GM12878 (cell line): ENCODE results near the gene C11orf42. TPM values are rescaled to one million over a fixed set of nuclear protein-coding genes. Genes with fewer than 3 reads are reported as not detected.

Experiments
- ATAC-seq: fragments of 200-7000 bp; cut with Tn5 transposase; 3 replicates; pipeline ENCODE4 v1.9.1; 2020; ENCODE audit warnings: mild to moderate bottlenecking, moderate library complexity
- BruUV-seq: library from RNA; stranded (reverse); fragments of 400-500 nt; replicated peaks from 2 replicates; lab custom pipeline; 2021; lab: Mats Ljungman, UMichigan
- CTCF ChIA-PET: fragments of 300-600 bp; sonication (Branson Sonifier 250); formaldehyde crosslinking; extraction: SDS; loops from one replicate; lab custom pipeline; 2021; ENCODE audit warnings: inconsistent platforms; lab: Yijun Ruan, JAX
- POLR2A ChIA-PET: fragments of 350-600 bp; formaldehyde crosslinking; extraction: SDS; loops from one replicate; lab custom pipeline; 2021; ENCODE audit warnings: inconsistent platforms; lab: Charles Lee
- RAD21 ChIA-PET: fragments of 300-600 bp; sonication (Branson Sonifier 250); formaldehyde crosslinking; loops from one replicate; lab custom pipeline; 2023; ENCODE audit warnings: antibody characterized with exemption; ENCODE audit not compliant: unreplicated experiment; lab: Charles Lee
- SMC1A ChIA-PET: fragments of 300-600 bp; sonication (Branson Sonifier 250); formaldehyde crosslinking; loops from one replicate; lab custom pipeline; 2023; ENCODE audit not compliant: unreplicated experiment, uncharacterized antibody; lab: Charles Lee
- DNase-seq: peaks from one replicate; pipeline ENCODE4 v3.0.0-alpha.2; 2011; ENCODE audit warnings: low read depth, low spot score
- FAIRE-seq: peaks from 3 replicates; lab custom pipeline; 2011; peaks lifted over from hg19 to GRCh38; lab: Jason Lieb, UNC
- H2AFZ ChIP-seq: 2 replicates; pipeline ENCODE4 v1.6.0; 2011; ENCODE audit warnings: low read depth, low read length, control low read depth; ENCODE audit not compliant: control insufficient read depth
- H3K27ac ChIP-seq: 2 replicates; pipeline ENCODE4 v1.5.1; 2011; ENCODE audit warnings: control low read depth; ENCODE audit not compliant: control insufficient read depth, insufficient read depth
- H3K27me3 ChIP-seq, 2 experiments: replicated peaks in 1 of 2; 2 replicates each; pipeline versions ENCODE4 v1.6.0 to v1.6.1; 2011; ENCODE audit warnings: low read length in 1 of 2; ENCODE audit not compliant: control insufficient read depth in 2 of 2, insufficient read depth in 2 of 2
- H3K36me3 ChIP-seq, 2 experiments: 2 replicates each; pipeline ENCODE4 v1.5.1; 2011; ENCODE audit warnings: low read length in 1 of 2; ENCODE audit not compliant: control insufficient read depth in 2 of 2, insufficient read depth in 2 of 2
- H3K4me1 ChIP-seq: 2 replicates; pipeline ENCODE4 v1.6.1; 2011; ENCODE audit warnings: mild to moderate bottlenecking, low read length, moderate library complexity, mixed read lengths; ENCODE audit not compliant: control insufficient read depth, insufficient read depth
- H3K4me2 ChIP-seq: 2 replicates; pipeline ENCODE4 v1.6.0; 2011; ENCODE audit warnings: control low read depth; ENCODE audit not compliant: control insufficient read depth, insufficient read depth
- H3K4me3 ChIP-seq: fragments of 200-600 bp; sonication (generic); 2 replicates; pipeline ENCODE4 v1.5.1; 2016
- H3K79me2 ChIP-seq: 2 replicates; pipeline ENCODE4 v1.6.0; 2011; ENCODE audit warnings: low read length; ENCODE audit not compliant: control insufficient read depth, insufficient read depth
- H3K9ac ChIP-seq: 2 replicates; pipeline ENCODE4 v1.8.0; 2011; ENCODE audit warnings: low read length, control low read depth, mixed read lengths; ENCODE audit not compliant: control insufficient read depth, insufficient read depth
- H3K9me3 ChIP-seq: replicated peaks from 3 replicates; pipeline ENCODE4 v1.5.1; 2011; ENCODE audit warnings: mild to moderate bottlenecking, low read length; ENCODE audit not compliant: control insufficient read depth, insufficient read depth
- H4K20me1 ChIP-seq: 2 replicates; pipeline ENCODE4 v1.6.0; 2011; ENCODE audit not compliant: control insufficient read depth, insufficient read depth
- CHD2 ChIP-seq: IDR thresholded peaks from 2 replicates; pipeline ENCODE4 v1.6.1; 2011; ENCODE audit warnings: low read depth, low read length, improper control_type of control experiment, borderline replicate concordance
- CREB1 ChIP-seq: IDR thresholded peaks from 2 replicates; pipeline ENCODE4 v1.6.1; 2012; ENCODE audit warnings: low read depth, mild to moderate bottlenecking, inconsistent platforms
- EGR1 ChIP-seq, 2 experiments: IDR thresholded peaks; 1 replicate in 1 of 2; 2 replicates in 1 of 2; pipeline ENCODE4 v1.6.1; 2011 to 2012; ENCODE audit warnings: low read depth in 2 of 2, low read length in 2 of 2, borderline replicate concordance in 1 of 2, mild to moderate bottlenecking in 1 of 2, moderate library complexity in 1 of 2
- GATAD2B ChIP-seq: fragments of 450-650 bp; conservative IDR thresholded peaks from 2 replicates; pipeline ENCODE4 v1.6.1; 2017; ENCODE audit warnings: low read depth, mild to moderate bottlenecking, moderate library complexity
- IKZF2 ChIP-seq, 2 experiments: fragments of 450-650 bp; IDR thresholded peaks; 2 replicates each; pipeline ENCODE4 v1.6.1; 2017; ENCODE audit warnings: mild to moderate bottlenecking in 2 of 2, moderate library complexity in 2 of 2
- IRF4 ChIP-seq: IDR thresholded peaks from 2 replicates; pipeline ENCODE4 v1.6.1; 2011; ENCODE audit warnings: low read depth, low read length
- PAX5 ChIP-seq: IDR thresholded peaks from 2 replicates; pipeline ENCODE4 v1.6.1; 2011; ENCODE audit warnings: low read depth, low read length, borderline replicate concordance
- PML ChIP-seq: IDR thresholded peaks from 2 replicates; pipeline ENCODE4 v1.6.1; 2012; ENCODE audit warnings: low read length, inconsistent platforms
- RAD21 ChIP-seq: IDR thresholded peaks from 2 replicates; pipeline ENCODE4 v1.6.1; 2011; ENCODE audit warnings: mild to moderate bottlenecking, low read depth, low read length, moderate library complexity; ENCODE audit not compliant: insufficient read depth
- SP1 ChIP-seq: IDR thresholded peaks from one replicate; pipeline ENCODE4 v1.6.1; 2011; ENCODE audit warnings: low read depth, low read length
- WRNIP1 ChIP-seq: IDR thresholded peaks from 2 replicates; pipeline ENCODE4 v1.6.1; 2011; ENCODE audit warnings: low read depth, low read length, improper control_type of control experiment, borderline replicate concordance
- ZBTB33 ChIP-seq: fragments of 450-650 bp; IDR thresholded peaks from 2 replicates; pipeline ENCODE4 v1.6.1; 2017; ENCODE audit warnings: mild to moderate bottlenecking
- ZSCAN29 ChIP-seq: fragments of 450-650 bp; IDR thresholded peaks from 2 replicates; pipeline ENCODE4 v1.6.1; 2017; ENCODE audit warnings: mild to moderate bottlenecking, moderate library complexity
- WGBS: methylation state at CpG from one replicate; pipeline ENCODE4 v1.1.6; 2016; ENCODE audit warnings: low lambda C conversion rate; ENCODE audit not compliant: insufficient replicate concordance, insufficient coverage; ENCODE audit errors: missing lambda C conversion rate; 5-methylcytosine and 5-hydroxymethylcytosine counted together
- in situ Hi-C: fragments of 300-500 bp; cut with MboI; formaldehyde crosslinking; loops from 9 replicates; pipeline ENCODE4 v1.14.3; 2018; ENCODE audit warnings: mixed read lengths
- intact Hi-C: fragments of 100-400 bp; cut with micrococcal nuclease; formaldehyde crosslinking; loops from one replicate; pipeline ENCODE4 v1.14.2; 2022; ENCODE audit not compliant: unreplicated experiment
- polyA plus RNA-seq, 11 experiments: library from polyadenylated mRNA; depleted of rRNA in 4 of 11; unstranded in 6 of 11; stranded (reverse) in 5 of 11; fragments of >200 nt; fragmentation: Nextera tagmentation in 4 of 11; fragmentation: Illumina TruSeq in 1 of 11; extraction: Ambion mirVana in 4 of 11; extraction: Trizol in 1 of 11; gene quantifications; 1 replicate in 1 of 11; 2 replicates in 10 of 11; pipeline versions ENCODE4 v1.2.1 to v1.2.3, GENCODE V29; 2011 to 2016; ENCODE audit warnings: inconsistent platforms in 2 of 11, missing spikeins in 2 of 11, low read depth in 1 of 11
- total RNA-seq, 4 experiments: library from RNA; depleted of rRNA in 3 of 4; stranded (reverse); fragments of >200 nt in 3 of 4; fragmentation: Illumina TruSeq in 1 of 4; extraction: Trizol in 1 of 4; gene quantifications; 2 replicates each; pipeline versions ENCODE4 v1.2.1 to v1.2.3, GENCODE V29; 2013 to 2021
- TF ChIP-seq, protein P1 (sequence below): fragments of 450-650 bp; IDR thresholded peaks from 2 replicates; pipeline ENCODE4 v1.6.1; 2016; ENCODE audit warnings: mild to moderate bottlenecking, moderate library complexity, borderline replicate concordance
- TF ChIP-seq, protein P2 (sequence below): fragments of 450-650 bp; IDR thresholded peaks from 2 replicates; pipeline ENCODE4 v1.6.1; 2018; ENCODE audit warnings: borderline replicate concordance, mild to moderate bottlenecking; ENCODE audit not compliant: partially characterized antibody

C11orf42 gene
- total and polyA plus RNA-seq, 10 of the 15 experiments (the other 5 are each of a cell fraction or from before 2014, with no cell fraction given), result 0.19 TPM; not detected in 9

DNA sequence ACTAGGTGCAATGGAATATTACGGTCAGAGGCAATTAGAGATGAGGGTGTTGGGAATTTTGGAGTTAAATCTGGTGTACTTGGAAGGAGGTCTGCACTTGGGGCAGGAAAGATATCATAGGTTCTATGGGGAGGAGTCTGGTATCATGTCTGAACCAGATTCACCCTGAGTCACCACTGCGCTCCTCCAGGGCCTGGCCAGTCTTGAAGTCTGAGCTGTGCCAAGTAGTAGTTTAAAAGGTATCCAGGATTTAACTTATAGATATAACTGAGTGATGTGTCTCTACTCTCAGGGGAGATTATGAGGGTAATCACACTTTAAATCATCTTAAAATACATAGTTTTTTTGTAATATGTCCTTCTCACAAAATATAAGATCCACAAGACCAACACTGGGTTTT is 40.2 kb downstream of the C11orf42 start:
- WGBS, result 50% methylated on average over 2 of the region's 2 CpGs
- FAIRE-seq (no peak), ATAC-seq (no peak), DNase-seq (no peak)
- H3K4me3 ChIP-seq, result no peak overlapping the region
- H3K9me3 ChIP-seq, result no peaks in the 10 kb centered on the region
- no peak overlapping the region for H3K9ac ChIP-seq
- in situ Hi-C loops, result loop anchor here (5.0 kb wide), 1 partner anchor 107 kb away; no protein-coding TSS in a partner anchor
- H3K4me2 ChIP-seq, result no peak overlapping the region
- intact Hi-C loops, result no loop called here
- no TSS peak for BruUV-seq
- ChIA-PET SMC1A (interaction anchor here (0.7 kb wide), 1 partner anchor 9 kb away, joined by 4 read pairs; no protein-coding TSS in a partner anchor), POLR2A (interaction anchor here (0.6 kb wide), 1 partner anchor 448 kb away, joined by 8 read pairs; no protein-coding TSS in a partner anchor), RAD21 (no interaction called here), CTCF (no interaction called here)
- no peaks in the 10 kb centered on the region for H3K27me3 ChIP-seq
- no peak overlapping the region for H2AFZ ChIP-seq
- no peak overlapping the region for H3K27ac ChIP-seq
- no peaks in the 10 kb centered on the region for H3K79me2 ChIP-seq
- no peaks in the 10 kb centered on the region for H3K4me1 ChIP-seq
- H3K36me3 ChIP-seq, result no peaks in the 10 kb centered on the region
- TF ChIP-seq GATAD2B (no peak), PAX5 (no peak), CREB1 (no peak), ZSCAN29 (no peak), ZBTB33 (no peak), EGR1 (IDR thresholded peaks at IDR 0.05; ENCODE audit: borderline replicate concordance in 1 of 2, low read depth in 2 of 2, low read length in 2 of 2) (no peak), CHD2 (no peak), RAD21 (no peak), IKZF2 (IDR thresholded peaks at IDR 0.05) (no peak), IRF4 (no peak), WRNIP1 (no peak), PML (no peak), SP1 (no peak)
- TF ChIP-seq, protein P1, sequence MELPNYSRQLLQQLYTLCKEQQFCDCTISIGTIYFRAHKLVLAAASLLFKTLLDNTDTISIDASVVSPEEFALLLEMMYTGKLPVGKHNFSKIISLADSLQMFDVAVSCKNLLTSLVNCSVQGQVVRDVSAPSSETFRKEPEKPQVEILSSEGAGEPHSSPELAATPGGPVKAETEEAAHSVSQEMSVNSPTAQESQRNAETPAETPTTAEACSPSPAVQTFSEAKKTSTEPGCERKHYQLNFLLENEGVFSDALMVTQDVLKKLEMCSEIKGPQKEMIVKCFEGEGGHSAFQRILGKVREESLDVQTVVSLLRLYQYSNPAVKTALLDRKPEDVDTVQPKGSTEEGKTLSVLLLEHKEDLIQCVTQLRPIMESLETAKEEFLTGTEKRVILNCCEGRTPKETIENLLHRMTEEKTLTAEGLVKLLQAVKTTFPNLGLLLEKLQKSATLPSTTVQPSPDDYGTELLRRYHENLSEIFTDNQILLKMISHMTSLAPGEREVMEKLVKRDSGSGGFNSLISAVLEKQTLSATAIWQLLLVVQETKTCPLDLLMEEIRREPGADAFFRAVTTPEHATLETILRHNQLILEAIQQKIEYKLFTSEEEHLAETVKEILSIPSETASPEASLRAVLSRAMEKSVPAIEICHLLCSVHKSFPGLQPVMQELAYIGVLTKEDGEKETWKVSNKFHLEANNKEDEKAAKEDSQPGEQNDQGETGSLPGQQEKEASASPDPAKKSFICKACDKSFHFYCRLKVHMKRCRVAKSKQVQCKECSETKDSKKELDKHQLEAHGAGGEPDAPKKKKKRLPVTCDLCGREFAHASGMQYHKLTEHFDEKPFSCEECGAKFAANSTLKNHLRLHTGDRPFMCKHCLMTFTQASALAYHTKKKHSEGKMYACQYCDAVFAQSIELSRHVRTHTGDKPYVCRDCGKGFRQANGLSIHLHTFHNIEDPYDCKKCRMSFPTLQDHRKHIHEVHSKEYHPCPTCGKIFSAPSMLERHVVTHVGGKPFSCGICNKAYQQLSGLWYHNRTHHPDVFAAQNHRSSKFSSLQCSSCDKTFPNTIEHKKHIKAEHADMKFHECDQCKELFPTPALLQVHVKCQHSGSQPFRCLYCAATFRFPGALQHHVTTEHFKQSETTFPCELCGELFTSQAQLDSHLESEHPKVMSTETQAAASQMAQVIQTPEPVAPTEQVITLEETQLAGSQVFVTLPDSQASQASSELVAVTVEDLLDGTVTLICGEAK, result no peak
- TF ChIP-seq, protein P2, sequence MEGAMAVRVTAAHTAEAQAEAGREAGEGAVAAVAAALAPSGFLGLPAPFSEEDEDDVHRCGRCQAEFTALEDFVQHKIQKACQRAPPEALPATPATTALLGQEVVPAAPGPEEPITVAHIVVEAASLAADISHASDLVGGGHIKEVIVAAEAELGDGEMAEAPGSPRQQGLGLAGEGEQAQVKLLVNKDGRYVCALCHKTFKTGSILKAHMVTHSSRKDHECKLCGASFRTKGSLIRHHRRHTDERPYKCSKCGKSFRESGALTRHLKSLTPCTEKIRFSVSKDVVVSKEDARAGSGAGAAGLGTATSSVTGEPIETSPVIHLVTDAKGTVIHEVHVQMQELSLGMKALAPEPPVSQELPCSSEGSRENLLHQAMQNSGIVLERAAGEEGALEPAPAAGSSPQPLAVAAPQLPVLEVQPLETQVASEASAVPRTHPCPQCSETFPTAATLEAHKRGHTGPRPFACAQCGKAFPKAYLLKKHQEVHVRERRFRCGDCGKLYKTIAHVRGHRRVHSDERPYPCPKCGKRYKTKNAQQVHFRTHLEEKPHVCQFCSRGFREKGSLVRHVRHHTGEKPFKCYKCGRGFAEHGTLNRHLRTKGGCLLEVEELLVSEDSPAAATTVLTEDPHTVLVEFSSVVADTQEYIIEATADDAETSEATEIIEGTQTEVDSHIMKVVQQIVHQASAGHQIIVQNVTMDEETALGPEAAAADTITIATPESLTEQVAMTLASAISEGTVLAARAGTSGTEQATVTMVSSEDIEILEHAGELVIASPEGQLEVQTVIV, result no peak
- H4K20me1 ChIP-seq, result no peaks in the 10 kb centered on the region
